Cardiac muscle cell (in vitro differentiated cells and primary cell): ENCODE data around the gene CYP3A7. TPM values are rescaled to one million over a fixed set of nuclear protein-coding genes. Genes with fewer than 3 reads are reported as not detected.
"Not testable (repeated sequence)": the region's sequence is repeated elsewhere in the genome, so short reads cannot be mapped to it uniquely, and the experiment has no call there.

Source experiments
- DNase-seq, 2 donors: peaks; one replicate each; pipeline versions ENCODE4 v3.0.0 to v3.0.0-alpha.2; 2010 to 2017; ENCODE audit warnings: low read depth in 1 of 2, low spot score in 1 of 2
- H3K27ac ChIP-seq: fragments of 200-600 bp; sonication (generic); 2 replicates; pipeline ENCODE4 v1.5.1; 2016
- H3K27me3 ChIP-seq: fragments of 200-600 bp; sonication (generic); 2 replicates; pipeline ENCODE4 v1.6.0; 2016; ENCODE audit warnings: control low read depth
- H3K36me3 ChIP-seq: fragments of 200-600 bp; sonication (generic); 2 replicates; pipeline ENCODE4 v1.5.1; 2016; ENCODE audit warnings: control low read depth
- H3K4me1 ChIP-seq: fragments of 200-600 bp; sonication (generic); 2 replicates; pipeline ENCODE4 v1.8.1; 2017; ENCODE audit warnings: low read depth, mild to moderate bottlenecking, mixed run types
- H3K4me3 ChIP-seq: fragments of 200-600 bp; sonication (generic); 2 replicates; pipeline ENCODE4 v1.5.1; 2016; ENCODE audit warnings: mild to moderate bottlenecking
- H3K9me3 ChIP-seq: fragments of 200-600 bp; sonication (generic); 2 replicates; pipeline ENCODE4 v1.5.1; 2017; ENCODE audit warnings: low read depth, mild to moderate bottlenecking, control low read depth
- polyA plus RNA-seq: library from polyadenylated mRNA; unstranded; fragments of >200 nt; fragmentation: Nextera tagmentation; extraction: Ambion mirVana; gene quantifications from 2 replicates; pipeline ENCODE4 v1.2.1, GENCODE V29; 2016
- total RNA-seq: library from RNA; depleted of rRNA; stranded (reverse); fragments of >200 nt; gene quantifications from 2 replicates; pipeline ENCODE4 v1.2.3, GENCODE V29; 2016
- TF ChIP-seq, protein P1 (sequence below): IDR thresholded peaks from 2 replicates; pipeline ENCODE4 v1.5.1; 2012; ENCODE audit warnings: low read depth, mild to moderate bottlenecking, low read length

CYP3A7 gene
- total and polyA plus RNA-seq, 2 experiments from 2014 or later = 0.51 TPM; not detected in 1

DNA sequence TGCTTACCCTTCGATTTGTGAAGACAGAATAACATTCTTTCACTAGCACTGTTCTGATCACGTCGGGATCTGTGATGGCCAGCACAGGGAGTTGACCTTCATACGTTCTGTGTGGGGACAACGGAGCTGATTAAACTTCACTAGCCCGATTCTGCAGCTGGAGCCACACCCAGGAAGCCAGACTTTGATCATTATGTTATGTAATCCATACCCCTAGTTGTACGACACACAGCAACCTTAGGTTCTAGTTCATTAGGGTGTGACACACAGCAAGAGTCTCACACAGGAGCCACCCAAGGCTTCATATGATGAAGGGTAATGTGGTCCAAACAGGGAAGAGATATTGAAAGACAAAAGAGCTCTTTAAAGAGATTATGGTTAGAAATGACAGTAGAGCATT lies 62.4 kb downstream of the CYP3A7 start:
- DNase-seq = no peak
- Histone ChIP-seq H3K27me3 (no peaks in the 10 kb centered on the region), H3K36me3 (no peaks in the 10 kb centered on the region), H3K9me3 (no peaks in the 10 kb centered on the region), H3K4me3 (no peak overlapping the region), H3K27ac (no peak overlapping the region), H3K4me1 (no peaks in the 10 kb centered on the region)
- TF ChIP-seq, protein P1, sequence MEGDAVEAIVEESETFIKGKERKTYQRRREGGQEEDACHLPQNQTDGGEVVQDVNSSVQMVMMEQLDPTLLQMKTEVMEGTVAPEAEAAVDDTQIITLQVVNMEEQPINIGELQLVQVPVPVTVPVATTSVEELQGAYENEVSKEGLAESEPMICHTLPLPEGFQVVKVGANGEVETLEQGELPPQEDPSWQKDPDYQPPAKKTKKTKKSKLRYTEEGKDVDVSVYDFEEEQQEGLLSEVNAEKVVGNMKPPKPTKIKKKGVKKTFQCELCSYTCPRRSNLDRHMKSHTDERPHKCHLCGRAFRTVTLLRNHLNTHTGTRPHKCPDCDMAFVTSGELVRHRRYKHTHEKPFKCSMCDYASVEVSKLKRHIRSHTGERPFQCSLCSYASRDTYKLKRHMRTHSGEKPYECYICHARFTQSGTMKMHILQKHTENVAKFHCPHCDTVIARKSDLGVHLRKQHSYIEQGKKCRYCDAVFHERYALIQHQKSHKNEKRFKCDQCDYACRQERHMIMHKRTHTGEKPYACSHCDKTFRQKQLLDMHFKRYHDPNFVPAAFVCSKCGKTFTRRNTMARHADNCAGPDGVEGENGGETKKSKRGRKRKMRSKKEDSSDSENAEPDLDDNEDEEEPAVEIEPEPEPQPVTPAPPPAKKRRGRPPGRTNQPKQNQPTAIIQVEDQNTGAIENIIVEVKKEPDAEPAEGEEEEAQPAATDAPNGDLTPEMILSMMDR = no peak

DNA sequence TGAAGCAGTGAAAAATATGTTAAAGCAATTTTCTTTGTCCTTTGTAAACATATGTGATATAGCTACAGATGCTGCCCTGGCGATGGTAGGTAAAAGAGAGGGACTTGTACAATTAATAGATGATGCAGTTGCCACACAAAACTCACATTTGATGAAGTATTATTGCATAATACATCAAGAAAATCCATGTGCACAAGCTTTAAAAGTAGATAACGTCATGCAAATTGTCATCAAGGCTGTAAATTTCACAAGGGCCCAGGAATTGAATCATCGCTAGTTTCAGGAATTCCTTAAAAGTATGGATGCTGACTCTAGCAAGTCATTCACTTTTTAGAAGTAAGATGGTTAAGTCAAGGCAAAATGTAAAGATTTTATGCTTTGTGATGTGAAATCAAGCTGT lies 65.2 kb downstream of the CYP3A7 start:
- Histone ChIP-seq H3K27me3 (no peaks in the 10 kb centered on the region), H3K36me3 (no peaks in the 10 kb centered on the region), H3K4me1 (no peaks in the 10 kb centered on the region), H3K27ac (no peak overlapping the region), H3K9me3 (no peaks in the 10 kb centered on the region), H3K4me3 (no peak overlapping the region)
- no peak for DNase-seq
- TF ChIP-seq, protein P1 = no peak

DNA sequence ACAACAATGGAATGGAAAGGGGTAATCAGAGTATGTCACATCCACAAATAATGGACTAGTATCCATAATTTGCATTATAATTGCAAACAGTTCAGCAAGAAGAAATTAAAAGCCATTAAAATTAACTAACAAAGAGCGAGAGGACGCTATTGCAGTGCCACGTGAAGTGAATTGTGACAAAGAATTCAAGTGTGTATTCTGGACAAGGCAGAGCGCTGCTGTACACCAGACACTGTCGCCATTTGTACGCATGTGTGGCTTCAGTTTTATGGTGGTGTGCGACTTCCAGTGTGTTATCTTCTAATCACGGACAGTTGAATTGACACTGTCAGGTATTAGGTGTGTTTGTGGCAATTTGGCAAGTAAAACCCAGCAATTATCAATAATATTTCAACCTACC lies 66.5 kb downstream of the CYP3A7 start:
- DNase-seq = no peak
- H3K27ac ChIP-seq = no peak overlapping the region
- H3K27me3 ChIP-seq = no peaks in the 10 kb centered on the region
- no peaks in the 10 kb centered on the region for H3K9me3 ChIP-seq
- no peak overlapping the region for H3K4me3 ChIP-seq
- H3K4me1 ChIP-seq = no peaks in the 10 kb centered on the region
- no peaks in the 10 kb centered on the region for H3K36me3 ChIP-seq
- TF ChIP-seq, protein P1 = no peak

DNA sequence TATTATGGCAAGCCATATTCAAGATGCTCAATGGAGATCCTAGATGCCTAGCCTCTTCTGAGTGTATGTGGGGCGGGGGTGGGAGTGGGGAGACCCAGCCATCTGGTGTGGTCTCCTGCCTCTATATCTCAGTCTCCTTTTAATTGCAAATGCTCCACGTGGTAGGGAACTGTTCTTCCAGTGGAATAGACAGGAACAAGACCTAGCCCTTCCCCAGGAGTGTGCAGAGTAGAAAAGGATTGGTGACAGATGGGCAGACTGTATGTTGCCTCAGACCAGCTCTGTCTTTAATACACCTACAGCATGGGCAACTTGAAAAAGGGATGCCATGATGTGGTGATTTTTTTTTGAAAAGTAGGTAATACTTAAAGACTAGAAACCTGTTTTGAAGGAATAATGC lies 67.8 kb downstream of the CYP3A7 start:
- no peaks in the 10 kb centered on the region for H3K4me1 ChIP-seq
- no peak overlapping the region for H3K4me3 ChIP-seq
- H3K9me3 ChIP-seq = no peaks in the 10 kb centered on the region
- DNase-seq = no peak
- no peak overlapping the region for H3K27ac ChIP-seq
- no peaks in the 10 kb centered on the region for H3K36me3 ChIP-seq
- TF ChIP-seq, protein P1 = no peak
- H3K27me3 ChIP-seq = no peaks in the 10 kb centered on the region

DNA sequence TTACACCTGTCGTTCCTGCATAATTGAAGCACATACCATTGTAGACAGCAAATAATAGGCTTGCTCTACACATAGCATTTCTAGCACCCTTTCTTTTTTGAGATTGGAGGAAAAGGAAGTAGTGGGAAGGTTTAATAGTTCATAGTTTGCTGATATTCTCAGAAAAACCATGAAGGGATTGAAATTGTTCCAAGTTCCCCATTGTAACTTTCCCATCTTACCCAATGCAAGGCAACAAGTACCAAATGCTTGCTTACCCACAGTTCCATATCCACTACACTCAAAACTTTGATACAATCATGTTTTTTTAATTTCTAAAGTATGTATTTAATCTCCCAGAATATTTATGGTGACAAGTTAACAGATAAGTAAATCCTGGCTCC lies 69.0 kb downstream of the CYP3A7 start:
- H3K4me3 ChIP-seq = no peak overlapping the region
- no peaks in the 10 kb centered on the region for H3K4me1 ChIP-seq
- no peak overlapping the region for H3K27ac ChIP-seq
- H3K9me3 ChIP-seq = no peaks in the 10 kb centered on the region
- TF ChIP-seq, protein P1 = no peak
- H3K36me3 ChIP-seq = no peaks in the 10 kb centered on the region
- no peaks in the 10 kb centered on the region for H3K27me3 ChIP-seq
- DNase-seq = no peak

DNA sequence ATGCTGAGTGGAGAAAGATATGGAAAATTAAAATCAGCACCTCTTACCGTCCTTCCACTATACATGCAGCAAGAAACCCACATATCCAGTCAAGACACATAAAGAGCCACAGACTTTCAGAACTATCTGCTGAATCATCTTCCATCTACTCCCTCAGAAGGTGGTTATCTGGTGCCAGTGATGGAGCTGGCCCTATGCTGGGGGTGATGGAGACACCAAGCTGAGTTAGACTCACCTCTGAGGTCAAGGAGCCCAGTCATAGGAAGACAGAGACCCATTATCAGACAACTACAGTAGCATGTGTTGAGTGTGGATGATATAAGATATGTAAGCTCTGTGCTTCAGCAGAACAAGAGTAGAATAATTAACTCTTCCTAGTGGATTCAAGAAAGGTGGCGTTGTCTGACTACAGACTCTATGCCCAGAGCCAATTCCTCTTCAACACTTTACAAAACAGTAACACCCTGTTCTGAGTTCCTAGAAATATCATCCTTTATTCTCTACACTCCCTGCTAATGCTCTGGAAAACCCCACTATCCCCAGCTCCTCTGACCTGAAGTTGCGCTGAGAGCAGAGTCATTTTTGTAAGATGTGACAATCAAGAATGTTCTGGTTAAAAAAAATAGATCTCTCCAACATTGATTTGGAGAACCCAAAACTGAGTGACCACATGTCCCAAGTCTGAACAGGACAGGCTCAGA lies 69.5 kb downstream of the CYP3A7 start:
- no peak overlapping the region for H3K4me3 ChIP-seq
- no peaks in the 10 kb centered on the region for H3K36me3 ChIP-seq
- TF ChIP-seq, protein P1 = no peak
- DNase-seq = no peak
- H3K4me1 ChIP-seq = no peaks in the 10 kb centered on the region
- H3K9me3 ChIP-seq = no peaks in the 10 kb centered on the region
- no peaks in the 10 kb centered on the region for H3K27me3 ChIP-seq
- H3K27ac ChIP-seq = no peak overlapping the region

DNA sequence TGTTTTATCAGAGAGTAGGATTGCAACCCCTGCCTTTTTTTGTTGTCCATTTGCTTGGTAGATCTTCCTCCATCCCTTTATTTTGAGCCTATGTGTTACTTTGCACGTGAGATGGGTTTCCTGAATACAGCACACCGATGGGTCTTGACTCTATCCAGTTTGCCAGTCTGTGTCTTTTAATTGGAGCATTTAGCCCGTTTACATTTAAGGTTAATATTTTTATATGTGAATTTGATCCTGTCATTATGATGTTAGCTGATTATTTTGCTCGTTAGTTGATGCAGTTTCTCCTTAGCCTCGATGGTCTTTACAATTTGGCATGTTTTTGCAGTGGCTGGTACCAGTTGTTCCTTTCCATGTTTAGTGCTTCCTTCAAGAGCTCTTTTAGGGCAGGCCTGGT lies 77.1 kb downstream of the CYP3A7 start:
- not testable (repeated sequence) for H3K27me3 ChIP-seq, H3K4me1 ChIP-seq, H3K9me3 ChIP-seq, H3K4me3 ChIP-seq, H3K36me3 ChIP-seq, DNase-seq, H3K27ac ChIP-seq
